ENCODE results near the gene FBXO2. TPM values are rescaled to one million over a fixed set of nuclear protein-coding genes. Genes with fewer than 3 reads are reported as not detected.

Gene FBXO2
- total RNA-seq, 6 donors from 2014 or later = 8.2 to 18.0 (median 13.8) TPM

- no peaks in the 10 kb centered on the region for H3K36me3 ChIP-seq
- no peaks in the 10 kb centered on the region for H3K27me3 ChIP-seq
- TF ChIP-seq EP300 (IDR thresholded peaks at IDR 0.05) (no peak), CTCF (IDR thresholded peaks at IDR 0.05) (no peak), POLR2A (IDR thresholded peaks at IDR 0.05) (no peak), POLR2AphosphoS5 (IDR thresholded peaks at IDR 0.05) (no peak)
- H3K27ac ChIP-seq = no peak overlapping the region
- H3K4me3 ChIP-seq = no peak overlapping the region
- peaks cover 12 to 28% (median 15%) of the 10 kb centered on the region in 4 donors for H3K4me1 ChIP-seq
- no peak for DNase-seq
- no peaks in the 10 kb centered on the region for H3K9me3 ChIP-seq
- 60 to 67% methylated on average over 1 of the region's 1 CpG for WGBS, 2 donors
- ATAC-seq (ENCODE audit: low FRiP score in 2 of 2) = no peak
These were observed 28.6 kb upstream of the FBXO2 start for GRCh38 chr1:11682799-11683198.

- WGBS, 2 donors = 60 to 62% methylated on average over 6 to 7 of the region's 7 CpGs
- Histone ChIP-seq H3K27me3 (no peaks in the 10 kb centered on the region), H3K9me3 (no peaks in the 10 kb centered on the region), H3K4me1 (peaks cover 12 to 28% (median 15%) of the 10 kb centered on the region in 4 donors), H3K4me3 (no peak overlapping the region), H3K27ac (no peak overlapping the region), H3K36me3 (peaks cover 0 to 2% (median 1%) of the 10 kb centered on the region in 4 donors)
- TF ChIP-seq EP300 (IDR thresholded peaks at IDR 0.05) (no peak), POLR2A (IDR thresholded peaks at IDR 0.05) (no peak), POLR2AphosphoS5 (IDR thresholded peaks at IDR 0.05) (no peak), CTCF (IDR thresholded peaks at IDR 0.05) (no peak)
- DNase-seq (no peak), ATAC-seq (ENCODE audit: low FRiP score in 2 of 2) (no peak)
These were observed 28.1 kb upstream of the FBXO2 start for GRCh38 chr1:11682287-11682771.

- H3K9me3 ChIP-seq = no peaks in the 10 kb centered on the region
- peak; percentile 90 to 99 for DNase-seq
- WGBS, 2 donors = 1% methylated on average over 40 of the region's 71 CpGs; no CpG with 5 or more reads in 1 of the 2 donors
- no peaks in the 10 kb centered on the region for H3K27me3 ChIP-seq
- H3K4me1 ChIP-seq = peaks cover 12 to 28% (median 15%) of the 10 kb centered on the region in 4 donors
- ATAC-seq (ENCODE audit: low FRiP score in 2 of 2) = peak; percentile 96 to 99
- peak within 1 kb of the TSS; percentile 33 to 88 (median 76) for H3K4me3 ChIP-seq
- peak within 1 kb of the TSS; percentile 83 to 93 (median 84) for H3K27ac ChIP-seq
- TF ChIP-seq CTCF (IDR thresholded peaks at IDR 0.05) (peak in 1 of 6 experiments; percentile 13), EP300 (IDR thresholded peaks at IDR 0.05) (no peak), POLR2AphosphoS5 (IDR thresholded peaks at IDR 0.05) (peak; percentile 86 to 91), POLR2A (IDR thresholded peaks at IDR 0.05) (peak in 1 of 4 donors; percentile 72)
- H3K36me3 ChIP-seq = peaks cover 0 to 13% (median 7%) of the 10 kb centered on the region in 4 donors
These were observed 27.0 kb upstream of the FBXO2 start, which contains the start of gene MAD2L2 for GRCh38 chr1:11681071-11681771. MAD2L2 (minus strand) TSS chr1:11681148; CDS start chr1:11680601, 547 bp downstream.

- Histone ChIP-seq H3K27me3 (no peaks in the 10 kb centered on the region), H3K36me3 (peaks cover 0 to 21% (median 12%) of the 10 kb centered on the region in 4 donors), H3K4me3 (peak overlapping the region; percentile 33 to 88 (median 76)), H3K9me3 (no peaks in the 10 kb centered on the region), H3K4me1 (peaks cover 12 to 28% (median 15%) of the 10 kb centered on the region in 4 donors), H3K27ac (peak overlapping the region; percentile 83 to 93 (median 84))
- TF ChIP-seq EP300 (IDR thresholded peaks at IDR 0.05) (no peak), POLR2AphosphoS5 (IDR thresholded peaks at IDR 0.05) (no peak), POLR2A (IDR thresholded peaks at IDR 0.05) (no peak), CTCF (IDR thresholded peaks at IDR 0.05) (no peak)
- DNase-seq (peak in 1 of 2 donors; percentile 83), ATAC-seq (ENCODE audit: low FRiP score in 2 of 2) (peak; percentile 2 to 62)
- WGBS, 2 donors = 10 to 50% methylated on average over 7 to 53 of the region's 65 CpGs
These were observed 26.2 kb upstream of the FBXO2 start for GRCh38 chr1:11680270-11681070.

Measured in upper lobe of left lung (tissue), 6 donors.